Motor neuron (in vitro differentiated cells): Measurements from ENCODE around the gene IL20. TPM values are rescaled to one million over a fixed set of nuclear protein-coding genes. Genes with fewer than 3 reads are reported as not detected.

ENCODE experiments used
- ATAC-seq, 8 experiments: fragments of 200-7000 bp; cut with Tn5 transposase; replicated peaks in 6 of 8; 2 replicates each; pipeline ENCODE4 v1.8.0; 2021; ENCODE audit warnings: mild to moderate bottlenecking in 8 of 8, moderate library complexity in 8 of 8
- H3K27ac ChIP-seq, 2 donors: fragments of 250-450 bp; sonication (Bioruptor Pico); 2 replicates each; pipeline ENCODE4 v1.9.0; 2021; ENCODE audit warnings: antibody characterized with exemption in 2 of 2, mild to moderate bottlenecking in 2 of 2, moderate library complexity in 1 of 2
- H3K4me1 ChIP-seq, 2 donors: fragments of 250-450 bp; sonication (Bioruptor Pico); replicated peaks in 1 of 2; 2 replicates each; pipeline ENCODE4 v1.6.1; 2021; ENCODE audit warnings: antibody characterized with exemption in 2 of 2, mild to moderate bottlenecking in 2 of 2, moderate library complexity in 1 of 2
- H3K4me3 ChIP-seq, 5 donors: fragments of 250-450 bp; sonication (Bioruptor Pico); 2 replicates each; pipeline ENCODE4 v1.9.0; 2021; ENCODE audit warnings: antibody characterized with exemption in 5 of 5, mild to moderate bottlenecking in 5 of 5, moderate library complexity in 4 of 5
- WGBS, 10 experiments: fragments of 450-650 bp; shearing (Covaris generic); methylation state at CpG; one replicate each; pipeline ENCODE4 v1.0.0; 2022; 5-methylcytosine and 5-hydroxymethylcytosine counted together
- in situ Hi-C, 9 experiments: fragments of 400-800 bp; cut with MboI; loops; one replicate each; pipeline ENCODE4 v1.15.0; 2021; ENCODE audit warnings: low sequenced_read_pairs in 9 of 9, low pct_unique_long_range_greater_than_20kb in 2 of 9; ENCODE audit not compliant: unreplicated experiment in 9 of 9
- total RNA-seq, 8 experiments: library from RNA; unstranded; fragments of 300-600 nt; gene quantifications; 2 replicates each; pipeline versions ENCODE4 v1.2.3 to v1.2.4, GENCODE V29; 2022

Gene IL20
- total RNA-seq, 8 experiments from 2014 or later = 0.25 TPM; not detected in 7

- no peak overlapping the region for H3K27ac ChIP-seq
- no peak overlapping the region for H3K4me3 ChIP-seq
- no peak for ATAC-seq
- in situ Hi-C loops = no loop called here
- H3K4me1 ChIP-seq = no peaks in the 10 kb centered on the region
These were observed 2.3 kb downstream of the IL20 start for GRCh38 chr1:206867716-206868115.

DNA sequence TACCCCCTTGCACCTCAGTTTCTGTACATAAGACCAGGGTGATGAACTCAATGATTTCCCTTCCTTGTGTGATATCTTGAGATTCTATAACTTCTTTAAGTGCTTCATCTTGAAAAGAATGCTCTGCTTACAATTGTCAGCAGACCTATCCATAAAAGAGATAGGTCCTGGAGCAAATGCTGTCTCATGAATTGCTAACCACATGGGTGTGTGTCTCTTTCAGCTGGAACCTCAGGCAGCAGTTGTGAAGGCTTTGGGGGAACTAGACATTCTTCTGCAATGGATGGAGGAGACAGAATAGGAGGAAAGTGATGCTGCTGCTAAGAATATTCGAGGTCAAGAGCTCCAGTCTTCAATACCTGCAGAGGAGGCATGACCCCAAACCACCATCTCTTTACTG, 2.8 kb downstream of the IL20 start:
- H3K4me3 ChIP-seq = no peak overlapping the region
- no peaks in the 10 kb centered on the region for H3K4me1 ChIP-seq
- ATAC-seq = peak in 3 of 8 experiments; percentile 34 to 76 (median 70)
- 0 to 78% (median 16%) methylated on average over 1 of the region's 1 CpG; no CpG with 5 or more reads in 2 of the 10 experiments for WGBS, 10 experiments
- in situ Hi-C loops = no loop called here
- no peak overlapping the region for H3K27ac ChIP-seq

- Histone ChIP-seq H3K27ac (no peak overlapping the region), H3K4me3 (no peak overlapping the region), H3K4me1 (no peaks in the 10 kb centered on the region)
- in situ Hi-C loops = no loop called here
- ATAC-seq = peak in 1 of 8 experiments; percentile 7
- WGBS, 10 experiments = 50 to 100% (median 84%) methylated on average over 1 to 3 of the region's 3 CpGs; no CpG with 5 or more reads in 1 of the 10 experiments
These were observed 6.7 kb downstream of the IL20 start for GRCh38 chr1:206872139-206872538.

DNA sequence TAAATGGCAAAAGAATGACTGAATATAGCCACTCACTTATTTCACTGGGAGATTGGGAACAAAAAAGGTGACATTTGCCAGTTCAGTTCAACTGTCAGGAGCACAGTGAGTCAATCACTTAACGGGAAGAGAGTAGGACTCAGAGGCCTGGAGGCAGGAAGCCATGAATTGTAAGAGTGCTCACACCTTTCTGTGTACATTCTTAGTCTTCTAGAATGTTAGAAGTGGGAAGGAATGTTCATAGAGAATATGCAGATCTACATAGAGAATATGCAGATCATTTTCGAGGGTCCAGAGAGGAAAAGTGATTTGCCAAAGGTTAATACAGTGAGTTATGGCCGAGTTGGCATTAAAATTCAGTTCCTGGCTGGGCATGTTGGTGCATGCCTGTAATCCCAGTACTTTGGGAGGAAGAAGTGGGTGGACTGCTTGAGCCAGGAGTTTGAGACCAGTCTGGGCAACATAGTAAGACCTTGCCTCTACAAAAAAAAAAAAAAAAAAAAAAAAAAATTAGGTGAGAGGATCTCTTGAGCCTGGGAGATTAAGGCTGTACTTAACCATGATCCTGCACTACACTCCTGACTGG, 8.3 kb downstream of the IL20 start:
- Histone ChIP-seq H3K27ac (no peak overlapping the region), H3K4me3 (no peak overlapping the region), H3K4me1 (no peaks in the 10 kb centered on the region)
- in situ Hi-C loops = no loop called here
- peak in 3 of 8 experiments; percentile 87 to 93 (median 92) for ATAC-seq
- WGBS, 10 experiments = 10 to 94% (median 60%) methylated on average over 1 to 3 of the region's 3 CpGs

- no peak overlapping the region for H3K27ac ChIP-seq
- H3K4me1 ChIP-seq = no peaks in the 10 kb centered on the region
- in situ Hi-C loops = no loop called here
- 40 to 92% (median 70%) methylated on average over 2 to 3 of the region's 3 CpGs for WGBS, 10 experiments
- ATAC-seq = no peak
- no peak overlapping the region for H3K4me3 ChIP-seq
These were observed 10.4 kb downstream of the IL20 start for GRCh38 chr1:206875752-206876377.

GRCh38 chr1:206878456-206878855, 13.0 kb downstream of the IL20 start:
- Histone ChIP-seq H3K27ac (no peak overlapping the region), H3K4me1 (no peaks in the 10 kb centered on the region), H3K4me3 (no peak overlapping the region)
- in situ Hi-C loops = no loop called here
- ATAC-seq = no peak

GRCh38 chr1:206880314-206880713, 14.9 kb downstream of the IL20 start:
- in situ Hi-C loops = no loop called here
- no peak overlapping the region for H3K4me3 ChIP-seq
- 0 to 64% (median 50%) methylated on average over 1 to 3 of the region's 3 CpGs for WGBS, 10 experiments
- no peak overlapping the region for H3K27ac ChIP-seq
- ATAC-seq = peak in 2 of 8 experiments; percentile 71 to 73
- no peaks in the 10 kb centered on the region for H3K4me1 ChIP-seq

DNA sequence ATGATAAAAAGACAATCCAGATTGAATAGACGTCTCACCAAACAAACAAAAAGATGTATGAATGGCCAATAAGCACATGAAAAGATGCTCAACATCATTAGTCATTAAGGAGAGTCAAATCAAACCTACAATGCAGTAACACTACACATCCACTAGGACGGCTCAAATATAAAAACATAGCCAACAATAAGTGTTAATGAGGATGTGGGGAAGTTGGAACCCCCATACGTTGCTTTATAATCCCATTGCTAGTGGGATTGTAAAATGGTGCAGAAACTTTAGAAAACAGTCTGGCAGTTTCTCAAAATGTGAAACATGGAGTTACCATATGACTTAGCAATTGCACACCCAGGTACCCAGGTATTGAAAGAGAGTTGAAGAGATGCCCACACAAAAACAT, 17.1 kb downstream of the IL20 start:
- in situ Hi-C loops = no loop called here
- Histone ChIP-seq H3K27ac (no peak overlapping the region), H3K4me1 (no peaks in the 10 kb centered on the region), H3K4me3 (no peak overlapping the region)
- WGBS, 10 experiments = 50 to 88% (median 60%) methylated on average over 1 to 3 of the region's 3 CpGs; no CpG with 5 or more reads in 2 of the 10 experiments
- no peak for ATAC-seq

GRCh38 chr1:206883160-206883559, 17.7 kb downstream of the IL20 start:
- no peaks in the 10 kb centered on the region for H3K4me1 ChIP-seq
- WGBS, 10 experiments = 82 to 100% (median 87%) methylated on average over 1 of the region's 1 CpG
- no peak overlapping the region for H3K27ac ChIP-seq
- ATAC-seq = no peak
- in situ Hi-C loops = no loop called here
- no peak overlapping the region for H3K4me3 ChIP-seq

- 27 to 100% (median 83%) methylated on average over 1 to 2 of the region's 2 CpGs; no CpG with 5 or more reads in 2 of the 10 experiments for WGBS, 10 experiments
- in situ Hi-C loops = no loop called here
These were observed 18.5 kb downstream of the IL20 start for GRCh38 chr1:206883876-206884275.

DNA sequence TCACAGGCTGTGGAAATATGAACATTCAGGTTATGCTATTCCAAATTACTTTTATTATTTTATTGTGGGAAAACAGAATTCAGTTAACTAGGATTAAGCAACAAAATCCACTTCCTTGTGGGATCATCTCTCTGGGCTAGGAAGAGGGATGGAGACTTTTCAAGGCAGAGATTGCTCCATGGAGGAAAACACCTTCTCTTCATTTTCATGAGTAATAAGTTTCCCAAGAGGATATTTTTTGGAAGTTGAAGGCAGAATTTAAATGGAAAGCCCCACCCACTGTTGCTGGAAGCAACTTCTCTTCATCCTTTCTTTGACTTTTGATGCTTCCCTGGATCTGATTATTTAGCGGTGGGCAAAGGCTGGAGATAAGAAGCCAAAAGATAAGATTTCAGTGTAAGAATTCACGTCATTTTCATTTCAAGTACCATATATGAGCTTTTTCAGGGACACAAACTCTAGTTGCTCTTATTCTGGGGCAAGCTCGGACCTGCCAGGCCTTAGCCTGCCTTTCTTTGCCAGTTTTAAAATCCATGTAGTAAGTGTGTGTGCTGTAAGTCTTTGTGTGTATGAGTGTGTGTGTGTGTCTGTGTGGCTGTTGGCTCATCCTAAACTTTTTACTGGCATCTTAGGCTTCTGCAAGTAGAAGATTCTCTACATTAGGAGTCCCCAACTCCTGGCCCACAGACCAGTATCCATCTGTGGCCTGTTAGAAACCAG, 20.1 kb downstream of the IL20 start:
- H3K4me3 ChIP-seq = no peak overlapping the region
- ATAC-seq = peak in 1 of 8 experiments; percentile 28
- H3K27ac ChIP-seq = no peak overlapping the region
- no peaks in the 10 kb centered on the region for H3K4me1 ChIP-seq
- in situ Hi-C loops = no loop called here
- 0 to 100% (median 87%) methylated on average over 1 to 3 of the region's 3 CpGs; no CpG with 5 or more reads in 1 of the 10 experiments for WGBS, 10 experiments

More at GRCh38 chr1:206883876-206884275, 18.5 kb downstream of the IL20 start:
- H3K4me1 ChIP-seq = no peaks in the 10 kb centered on the region
- no peak overlapping the region for H3K4me3 ChIP-seq
- no peak overlapping the region for H3K27ac ChIP-seq
- ATAC-seq = no peak

DNA sequence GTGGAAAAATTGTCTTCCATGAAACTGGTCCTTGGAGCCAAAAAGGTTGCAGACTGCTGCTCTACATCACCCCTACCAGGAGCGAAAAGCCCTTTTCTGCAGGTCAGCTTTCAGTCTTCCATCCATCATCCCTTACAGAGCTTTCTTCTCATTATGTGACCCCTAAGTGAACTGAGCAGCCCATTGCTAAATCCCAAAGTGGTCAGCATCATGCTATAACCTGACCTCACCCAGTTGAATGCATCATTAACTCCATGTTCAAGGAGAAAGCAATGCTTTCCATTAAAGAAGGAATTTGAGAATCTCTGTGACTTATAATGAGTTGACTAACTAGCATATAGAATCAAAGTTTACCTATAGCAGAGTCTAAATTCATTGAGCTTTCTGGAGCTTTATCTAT, 21.4 kb downstream of the IL20 start:
- 50 to 100% (median 100%) methylated on average over 1 of the region's 1 CpG; no CpG with 5 or more reads in 1 of the 10 experiments for WGBS, 10 experiments
- Histone ChIP-seq H3K4me3 (no peak overlapping the region), H3K27ac (no peak overlapping the region), H3K4me1 (no peaks in the 10 kb centered on the region)
- ATAC-seq = no peak
- in situ Hi-C loops = no loop called here

- WGBS, 10 experiments = 68 to 100% (median 96%) methylated on average over 1 to 4 of the region's 4 CpGs; no CpG with 5 or more reads in 2 of the 10 experiments
- H3K4me3 ChIP-seq = no peak overlapping the region
- no peak overlapping the region for H3K27ac ChIP-seq
- H3K4me1 ChIP-seq = no peaks in the 10 kb centered on the region
- in situ Hi-C loops = no loop called here
- no peak for ATAC-seq
These were observed 22.3 kb downstream of the IL20 start for GRCh38 chr1:206887701-206888100.
